ENCODE measurements around the gene ICAM5. TPM values are rescaled to one million over a fixed set of nuclear protein-coding genes. Genes with fewer than 3 reads are reported as not detected.

ICAM5 gene
- polyA plus RNA-seq, 1 donor (not counting 4 experiments of a cell fraction or from before 2014, with no cell fraction given), result 0.20 TPM

DNA sequence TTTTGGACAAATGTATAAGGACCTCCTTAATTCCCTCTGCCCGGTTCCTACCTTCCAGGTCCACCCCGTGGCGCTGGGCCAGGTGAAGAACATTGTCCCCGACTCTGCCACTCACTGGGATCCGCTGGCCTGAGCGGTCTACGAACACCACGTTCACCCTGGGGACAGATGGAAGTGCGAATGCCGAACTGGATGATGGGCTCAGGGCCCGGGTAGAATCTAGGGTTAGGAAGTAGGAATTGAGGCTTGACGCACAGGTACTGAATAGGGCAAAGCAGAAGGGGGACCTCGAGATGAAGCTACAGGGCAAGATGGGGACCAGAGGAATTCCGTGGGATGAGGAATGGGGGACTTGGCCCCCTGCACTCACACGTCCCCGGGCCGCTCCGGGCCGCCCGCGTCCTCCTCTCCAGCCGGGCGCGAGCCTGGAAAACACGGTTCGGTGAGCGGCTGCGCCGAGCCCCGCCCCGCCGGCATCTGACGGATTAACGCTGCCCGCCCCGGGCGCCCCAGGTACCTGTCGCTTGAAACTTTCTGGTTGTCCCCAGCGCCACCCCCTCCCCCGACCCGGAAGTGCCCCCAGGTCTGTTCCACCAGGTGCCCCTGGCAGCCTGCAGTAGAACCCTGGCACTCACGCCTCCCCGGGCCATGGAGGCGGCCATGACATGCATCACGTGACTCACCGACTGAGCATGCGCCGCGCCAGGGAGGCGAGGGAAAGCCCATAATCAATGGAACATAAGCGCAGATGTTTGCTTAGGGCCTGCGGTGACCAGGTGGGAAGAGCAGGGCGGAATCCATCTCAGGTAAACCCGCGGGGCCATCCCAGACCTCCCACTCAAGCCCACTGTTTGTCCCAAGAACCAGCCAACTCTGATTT is 25.8 kb downstream of the ICAM5 start, which contains the start of gene FDX2:
Gene FDX2 (minus strand): TSS at position 681 of the 880 bp plus-strand sequence. CDS start 19 bp downstream, at position 662.
- FAIRE-seq, result peak; percentile 74
- Histone ChIP-seq H3K79me2 (ENCODE audit: control insufficient read depth, insufficient read depth, low read length) (peaks cover 2% of the 10 kb centered on the region), H3K9me3 (ENCODE audit: control insufficient read depth, low read depth, low read length) (no peaks in the 10 kb centered on the region), H3K9ac (ENCODE audit: control insufficient read depth, extremely low read depth, insufficient read depth, low read length) (peak within 1 kb of the TSS; percentile 80), H3K4me1 (ENCODE audit: control insufficient read depth, extremely low read depth, insufficient read depth, low read length) (peaks cover 9% of the 10 kb centered on the region), H3K36me3 (ENCODE audit: control insufficient read depth in 2 of 2, extremely low read depth in 1 of 2, insufficient read depth in 2 of 2, low read length in 2 of 2) (peaks cover 14 to 16% of the 10 kb centered on the region in 2 experiments), H2AFZ (ENCODE audit: control insufficient read depth, low read length) (peak within 1 kb of the TSS; percentile 99), H4K20me1 (ENCODE audit: control insufficient read depth, extremely low read depth, insufficient read depth, low read length) (no peaks in the 10 kb centered on the region), H3K4me3 (ENCODE audit: control insufficient read depth in 2 of 3, extremely low read depth in 1 of 3, insufficient read depth in 2 of 3, low read depth in 1 of 3, low read length in 3 of 3) (peak within 1 kb of the TSS; percentile 53 to 93 (median 91)), H3K9me1 (ENCODE audit: control insufficient read depth, extremely low read depth, insufficient read depth, low read length) (no peaks in the 10 kb centered on the region), H3K4me2 (ENCODE audit: control insufficient read depth, extremely low read depth, insufficient read depth, low read depth, low read length) (peak within 1 kb of the TSS; percentile 77), H3K27me3 (ENCODE audit: control insufficient read depth, extremely low read depth, insufficient read depth, low read length) (no peaks in the 10 kb centered on the region), H3K27ac (ENCODE audit: control insufficient read depth, insufficient read depth, low read length) (peak within 1 kb of the TSS; percentile 53)
- no peak for DNase-seq (ENCODE audit: low read depth, low spot score)
- TF ChIP-seq, protein P1, sequence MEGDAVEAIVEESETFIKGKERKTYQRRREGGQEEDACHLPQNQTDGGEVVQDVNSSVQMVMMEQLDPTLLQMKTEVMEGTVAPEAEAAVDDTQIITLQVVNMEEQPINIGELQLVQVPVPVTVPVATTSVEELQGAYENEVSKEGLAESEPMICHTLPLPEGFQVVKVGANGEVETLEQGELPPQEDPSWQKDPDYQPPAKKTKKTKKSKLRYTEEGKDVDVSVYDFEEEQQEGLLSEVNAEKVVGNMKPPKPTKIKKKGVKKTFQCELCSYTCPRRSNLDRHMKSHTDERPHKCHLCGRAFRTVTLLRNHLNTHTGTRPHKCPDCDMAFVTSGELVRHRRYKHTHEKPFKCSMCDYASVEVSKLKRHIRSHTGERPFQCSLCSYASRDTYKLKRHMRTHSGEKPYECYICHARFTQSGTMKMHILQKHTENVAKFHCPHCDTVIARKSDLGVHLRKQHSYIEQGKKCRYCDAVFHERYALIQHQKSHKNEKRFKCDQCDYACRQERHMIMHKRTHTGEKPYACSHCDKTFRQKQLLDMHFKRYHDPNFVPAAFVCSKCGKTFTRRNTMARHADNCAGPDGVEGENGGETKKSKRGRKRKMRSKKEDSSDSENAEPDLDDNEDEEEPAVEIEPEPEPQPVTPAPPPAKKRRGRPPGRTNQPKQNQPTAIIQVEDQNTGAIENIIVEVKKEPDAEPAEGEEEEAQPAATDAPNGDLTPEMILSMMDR (optimal IDR thresholded peaks at IDR 0.05 in 1 of 3, IDR thresholded peaks at IDR 0.05 in 1 of 3, conservative IDR thresholded peaks at IDR 0.05 in 1 of 3; ENCODE audit: extremely low read depth in 1 of 3, insufficient read depth in 2 of 3, low read length in 3 of 3), result no peak
- TF ChIP-seq EZH2 (IDR thresholded peaks at IDR 0.05; ENCODE audit: low read length), result no peak
- dilution Hi-C loops (cut with MboI; ENCODE audit: extremely low pct_ligation_motif_present, low sequenced_read_pairs), result no loop called here

DNA sequence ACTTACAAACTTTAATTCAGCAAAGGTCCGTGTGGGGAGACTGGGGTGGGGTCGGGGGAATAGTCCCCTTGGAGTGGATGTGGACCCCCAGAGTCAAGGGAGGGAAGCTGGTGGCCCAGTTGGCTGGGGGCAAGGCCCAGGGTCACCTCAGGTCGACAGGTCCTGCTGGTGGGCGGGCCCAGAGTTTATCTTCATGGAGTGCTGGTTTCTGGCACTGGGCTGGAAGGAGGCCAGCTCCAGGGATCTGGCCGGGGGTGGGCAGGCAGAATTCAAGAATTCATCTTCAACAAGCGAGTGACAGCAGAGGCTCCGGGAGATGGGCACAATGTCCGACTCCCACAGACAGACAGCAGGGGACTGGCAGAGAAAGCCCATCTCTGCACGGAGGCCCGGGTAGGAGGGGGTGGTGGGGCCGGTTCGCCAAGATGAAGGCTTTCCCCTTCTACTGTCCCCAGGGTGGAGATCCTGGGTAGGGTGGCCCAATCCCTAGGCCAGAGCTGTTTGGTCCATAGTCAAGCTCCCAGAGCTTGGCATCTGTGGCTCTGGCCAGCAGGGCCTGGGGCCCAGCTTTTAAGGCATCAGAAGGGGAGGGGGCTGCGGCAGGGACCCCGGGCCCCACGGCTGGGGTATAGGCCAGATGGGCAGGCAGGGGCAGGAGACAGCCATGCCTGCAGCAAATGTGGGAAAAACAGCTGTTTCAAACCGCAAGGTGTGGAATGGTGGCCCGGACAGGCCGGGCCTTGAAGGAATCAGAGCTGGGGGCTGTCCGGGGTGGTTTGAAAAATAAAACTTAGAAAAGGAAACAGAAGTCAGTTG is 26.7 kb downstream of the ICAM5 start:
- no peaks in the 10 kb centered on the region for H4K20me1 ChIP-seq (ENCODE audit: control insufficient read depth, extremely low read depth, insufficient read depth, low read length)
- DNase-seq (ENCODE audit: low read depth, low spot score) (no peak), FAIRE-seq (no peak)
- peaks cover 9% of the 10 kb centered on the region for H3K4me1 ChIP-seq (ENCODE audit: control insufficient read depth, extremely low read depth, insufficient read depth, low read length)
- peak overlapping the region; percentile 80 for H3K9ac ChIP-seq (ENCODE audit: control insufficient read depth, extremely low read depth, insufficient read depth, low read length)
- no peaks in the 10 kb centered on the region for H3K27me3 ChIP-seq (ENCODE audit: control insufficient read depth, extremely low read depth, insufficient read depth, low read length)
- no peaks in the 10 kb centered on the region for H3K9me1 ChIP-seq (ENCODE audit: control insufficient read depth, extremely low read depth, insufficient read depth, low read length)
- no peaks in the 10 kb centered on the region for H3K9me3 ChIP-seq (ENCODE audit: control insufficient read depth, low read depth, low read length)
- H3K79me2 ChIP-seq (ENCODE audit: control insufficient read depth, insufficient read depth, low read length), result peaks cover 2% of the 10 kb centered on the region
- peak overlapping the region; percentile 99 for H2AFZ ChIP-seq (ENCODE audit: control insufficient read depth, low read length)
- H3K4me2 ChIP-seq (ENCODE audit: control insufficient read depth, extremely low read depth, insufficient read depth, low read depth, low read length), result peak overlapping the region; percentile 77
- peak overlapping the region; percentile 53 for H3K27ac ChIP-seq (ENCODE audit: control insufficient read depth, insufficient read depth, low read length)
- peak overlapping the region in 2 of 3 experiments; percentile 91 to 93 for H3K4me3 ChIP-seq (ENCODE audit: control insufficient read depth in 2 of 3, extremely low read depth in 1 of 3, insufficient read depth in 2 of 3, low read depth in 1 of 3, low read length in 3 of 3)
- peaks cover 14% of the 10 kb centered on the region in 2 experiments for H3K36me3 ChIP-seq (ENCODE audit: control insufficient read depth in 2 of 2, extremely low read depth in 1 of 2, insufficient read depth in 2 of 2, low read length in 2 of 2)
- dilution Hi-C loops (cut with MboI; ENCODE audit: extremely low pct_ligation_motif_present, low sequenced_read_pairs), result no loop called here
- TF ChIP-seq, protein P1 (optimal IDR thresholded peaks at IDR 0.05 in 1 of 3, IDR thresholded peaks at IDR 0.05 in 1 of 3, conservative IDR thresholded peaks at IDR 0.05 in 1 of 3; ENCODE audit: extremely low read depth in 1 of 3, insufficient read depth in 2 of 3, low read length in 3 of 3), result no peak
- no peak for TF ChIP-seq EZH2 (IDR thresholded peaks at IDR 0.05; ENCODE audit: low read length)

All from keratinocyte (primary cell).